Measurements from ENCODE around the gene IFNAR2.
A peak's percentile ranks its signal among the peaks of the same experiment; 100 is the strongest.

The IFNAR2 gene

GRCh38 chr21:33198346-33199099 lies 31.2 kb upstream of the IFNAR2 start:
- no peak overlapping the region for H3K27ac ChIP-seq
- no peak for TF ChIP-seq CTCF (IDR thresholded peaks at IDR 0.05)
- no peak for TF ChIP-seq ZFX (IDR thresholded peaks at IDR 0.05; ENCODE audit: borderline replicate concordance)

GRCh38 chr21:33199100-33199464 lies 30.7 kb upstream of the IFNAR2 start:
- H3K27ac ChIP-seq: no peak overlapping the region
- TF ChIP-seq ZFX (IDR thresholded peaks at IDR 0.05; ENCODE audit: borderline replicate concordance): no peak
- TF ChIP-seq CTCF (IDR thresholded peaks at IDR 0.05): no peak

GRCh38 chr21:33199516-33200217 lies 30.1 kb upstream of the IFNAR2 start:
- no peak overlapping the region for H3K27ac ChIP-seq
- TF ChIP-seq ZFX (IDR thresholded peaks at IDR 0.05; ENCODE audit: borderline replicate concordance): no peak
- peak; percentile 85 for TF ChIP-seq CTCF (IDR thresholded peaks at IDR 0.05)

DNA sequence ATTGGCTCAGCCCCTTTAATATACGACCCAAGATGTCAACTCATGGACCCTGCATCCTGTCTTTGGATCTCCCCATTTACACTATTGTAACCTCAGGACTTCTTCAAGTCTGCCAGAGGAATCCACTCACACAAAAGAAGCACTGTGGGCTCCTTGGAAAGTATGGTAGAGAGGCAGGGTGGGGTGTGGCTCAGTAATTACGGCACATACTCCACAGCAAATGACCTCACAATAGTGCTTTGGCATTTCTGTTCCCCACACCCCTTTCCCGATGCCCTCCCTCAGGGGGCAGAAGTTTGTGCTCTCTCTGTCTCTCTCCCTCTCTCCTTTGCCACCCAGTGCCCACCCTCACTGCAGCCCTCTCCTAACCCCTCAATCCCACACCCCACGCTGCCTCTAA lies 27.8 kb upstream of the IFNAR2 start:
- H3K27ac ChIP-seq: no peak overlapping the region
- TF ChIP-seq CTCF (IDR thresholded peaks at IDR 0.05) (no peak), ZFX (IDR thresholded peaks at IDR 0.05; ENCODE audit: borderline replicate concordance) (no peak)

DNA sequence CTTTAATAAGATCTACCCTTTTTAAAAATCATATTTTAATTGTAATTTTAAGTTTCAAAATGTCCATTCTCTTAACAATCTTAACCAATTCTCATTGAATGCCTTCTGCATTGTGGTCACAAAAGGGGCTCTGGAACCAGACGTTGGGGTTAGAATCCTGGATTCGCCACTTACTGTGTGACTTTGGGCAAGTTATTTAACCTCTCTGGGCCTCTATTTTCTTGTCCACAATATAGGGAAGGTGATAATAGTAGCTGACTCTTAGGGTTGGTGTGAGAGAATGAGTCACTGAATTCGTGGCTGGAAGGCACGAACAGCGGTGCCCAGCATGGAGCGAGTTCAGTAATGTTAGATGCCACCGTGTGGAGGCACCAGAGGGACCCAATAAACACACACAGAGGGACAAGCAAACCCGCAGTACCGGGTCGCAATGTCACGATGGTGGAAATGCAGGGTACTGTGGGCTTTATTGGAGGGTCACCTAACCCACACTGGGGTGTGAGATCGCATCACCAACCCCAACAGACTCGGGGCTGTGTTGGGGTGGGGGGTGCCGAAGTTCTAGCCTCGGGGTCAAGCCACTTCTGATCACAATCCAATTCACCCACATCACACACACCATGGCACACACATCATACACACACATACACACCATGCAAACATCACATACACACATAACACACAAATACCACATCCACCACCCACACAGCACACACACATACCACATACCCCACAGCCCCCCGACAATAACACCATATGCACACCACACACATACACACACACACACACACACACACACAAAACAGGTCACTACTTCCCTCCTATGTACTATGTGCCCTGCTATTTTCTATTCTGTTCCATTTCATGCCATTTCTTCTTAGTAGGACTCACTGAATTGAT lies 27.0 kb upstream of the IFNAR2 start:
- peak overlapping the region; percentile 76 for H3K27ac ChIP-seq
- TF ChIP-seq CTCF (IDR thresholded peaks at IDR 0.05): no peak; the same call in 1 of the 2 replicates
- no peak for TF ChIP-seq ZFX (IDR thresholded peaks at IDR 0.05; ENCODE audit: borderline replicate concordance)

GRCh38 chr21:33203371-33203724 lies 26.4 kb upstream of the IFNAR2 start:
- H3K27ac ChIP-seq: peak overlapping the region; percentile 76
- TF ChIP-seq CTCF (IDR thresholded peaks at IDR 0.05) (no peak), ZFX (IDR thresholded peaks at IDR 0.05; ENCODE audit: borderline replicate concordance) (no peak)

Data from 22Rv1 (cell line).